Prostate gland (tissue), 2 donors: ENCODE measurements around the gene BBS9.
A peak's percentile ranks its signal among the peaks of the same experiment; 100 is the strongest.

ENCODE experiments used
- CTCF ChIP-seq, 4 experiments: fragments of 200-600 bp in 2 of 4; fragments of 450-650 bp in 2 of 4; sonication (generic) in 2 of 4; IDR thresholded peaks; 1 replicate in 3 of 4; 2 replicates in 1 of 4; pipeline ENCODE4 v1.5.1; 2016 to 2019; ENCODE audit warnings: antibody characterized with exemption in 4 of 4, mild to moderate bottlenecking in 2 of 4, moderate library complexity in 2 of 4
- POLR2A ChIP-seq: fragments of 450-650 bp; IDR thresholded peaks from one replicate; pipeline ENCODE4 v1.6.1; 2016; ENCODE audit warnings: antibody characterized with exemption, mild to moderate bottlenecking
- POLR2AphosphoS5 ChIP-seq: sonication (generic); formaldehyde crosslinking; IDR thresholded peaks from one replicate; pipeline ENCODE4 v1.6.1; 2017; ENCODE audit warnings: antibody characterized with exemption

- TF ChIP-seq POLR2AphosphoS5 (no peak), CTCF (IDR thresholded peaks at IDR 0.05) (peak in 2 of 4 experiments; percentile 24 to 31), POLR2A (no peak)
Observed at GRCh38 chr7:33334349-33334748, 205.0 kb downstream of the BBS9 start.
